GM12892 (cell line): Measurements from ENCODE around the gene LBX2.
"Not testable (repeated sequence)": the region's sequence is repeated elsewhere in the genome, so short reads cannot be mapped to it uniquely, and the experiment has no call there.

Experiments
- DNase-seq: peaks from one replicate; pipeline ENCODE4 v3.0.0; 2011; ENCODE audit not compliant: insufficient read length
- FAIRE-seq: peaks from 2 replicates; lab custom pipeline; 2011; peaks lifted over from hg19 to GRCh38; lab: Jason Lieb, UNC
- POLR2A ChIP-seq: IDR thresholded peaks from 2 replicates; pipeline ENCODE4 v1.6.1; 2011; ENCODE audit warnings: low read depth, low read length, control low read depth
- POLR2AphosphoS5 ChIP-seq: IDR thresholded peaks from 2 replicates; pipeline ENCODE4 v1.6.1; 2011; ENCODE audit warnings: low read depth, low read length, control low read depth
- TAF1 ChIP-seq: IDR thresholded peaks from 2 replicates; pipeline ENCODE4 v1.6.1; 2011; ENCODE audit warnings: low read depth, mild to moderate bottlenecking, control low read depth, low read length, borderline replicate concordance

The LBX2 gene

DNA sequence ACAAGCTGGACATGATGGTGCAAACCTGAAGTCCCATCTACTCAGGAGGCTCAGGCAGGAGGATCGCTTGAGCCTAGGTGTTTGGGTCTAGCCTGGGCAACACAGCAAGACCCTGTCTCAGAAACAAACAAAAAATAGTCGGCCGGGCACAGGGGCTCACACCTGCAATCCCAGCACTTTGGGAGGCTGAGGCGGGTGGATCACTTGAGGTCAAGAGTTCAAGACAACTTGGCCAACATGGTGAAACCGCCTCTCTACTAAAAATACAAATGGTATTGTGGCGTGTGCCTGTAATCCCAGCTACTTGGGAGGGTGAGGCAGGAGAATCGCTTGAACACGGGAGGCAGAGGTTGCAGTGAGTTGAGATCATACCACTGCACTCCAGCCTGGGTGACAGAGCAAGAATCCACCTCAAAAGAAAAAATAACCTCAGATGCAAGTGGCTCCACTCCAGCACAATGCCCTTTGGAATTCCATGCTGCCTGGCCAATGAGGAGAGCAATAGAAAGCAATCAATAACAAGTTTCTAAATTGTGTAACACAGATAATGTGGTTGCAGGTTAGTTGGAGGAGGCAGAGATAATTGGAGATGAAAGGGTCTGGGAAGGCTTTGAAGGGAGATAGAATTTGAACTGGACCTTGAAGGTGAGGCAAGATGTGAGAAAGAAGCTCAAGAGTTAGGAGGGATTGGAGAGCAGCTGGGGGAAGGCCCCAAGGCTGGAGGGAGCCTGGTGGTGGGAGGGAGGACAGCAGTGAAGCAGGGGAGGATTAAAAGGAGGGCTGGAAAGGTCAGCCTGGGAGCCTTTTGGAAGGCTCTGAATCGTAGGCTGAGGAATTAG is 10.5 kb downstream of the LBX2 start:
- DNase-seq: no peak

DNA sequence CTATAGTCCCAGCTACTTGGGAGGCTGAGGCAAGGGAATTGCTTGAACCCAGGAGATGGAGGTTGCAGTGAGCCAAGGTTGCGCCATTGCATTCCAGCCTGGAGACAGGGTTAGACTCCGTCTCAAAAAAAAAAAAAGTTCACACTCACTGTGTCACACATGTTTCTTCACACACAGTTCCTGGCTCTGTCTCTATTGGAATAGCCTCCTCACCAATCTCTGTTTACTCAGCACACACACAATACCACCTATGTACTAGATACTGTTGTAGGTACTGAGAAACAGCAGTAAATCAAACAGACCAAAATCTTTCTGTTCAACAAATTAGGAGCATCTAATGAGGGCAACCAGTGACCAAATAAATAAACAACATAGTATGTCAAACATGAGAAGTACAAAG is 13.3 kb downstream of the LBX2 start:
- DNase-seq (no peak), FAIRE-seq (no peak)
- TF ChIP-seq POLR2AphosphoS5 (no peak), TAF1 (no peak), POLR2A (no peak)

More for the DNA sequence above, 10.5 kb downstream of the LBX2 start:
- no peak for TF ChIP-seq POLR2AphosphoS5
- TF ChIP-seq POLR2A: no peak
- TF ChIP-seq TAF1: no peak
- FAIRE-seq: no peak

DNA sequence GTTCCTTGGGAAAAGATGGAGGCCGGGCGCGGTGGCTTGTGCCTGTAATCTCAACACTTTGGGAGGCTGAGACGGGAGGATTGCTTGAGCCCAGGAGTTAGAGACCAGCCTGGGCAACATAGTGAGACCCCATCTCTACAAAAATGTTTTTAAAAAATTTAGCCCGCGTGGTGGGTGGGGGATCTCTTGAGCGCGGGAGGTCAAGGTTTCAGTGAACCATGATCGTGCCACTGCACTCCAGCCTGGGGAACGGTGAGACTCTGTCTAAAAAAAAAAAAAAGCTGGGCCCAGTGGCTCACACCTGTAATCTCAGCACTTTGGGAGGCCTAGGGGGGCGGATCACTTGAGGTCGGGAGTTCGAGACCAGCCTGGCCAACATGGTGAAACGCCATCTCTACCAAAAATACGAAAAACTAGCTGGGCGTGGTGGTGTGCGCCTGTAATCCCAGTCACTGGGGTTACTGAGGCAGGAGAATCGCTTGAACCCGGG is 15.7 kb downstream of the LBX2 start:
- DNase-seq, FAIRE-seq: not testable (repeated sequence)

DNA sequence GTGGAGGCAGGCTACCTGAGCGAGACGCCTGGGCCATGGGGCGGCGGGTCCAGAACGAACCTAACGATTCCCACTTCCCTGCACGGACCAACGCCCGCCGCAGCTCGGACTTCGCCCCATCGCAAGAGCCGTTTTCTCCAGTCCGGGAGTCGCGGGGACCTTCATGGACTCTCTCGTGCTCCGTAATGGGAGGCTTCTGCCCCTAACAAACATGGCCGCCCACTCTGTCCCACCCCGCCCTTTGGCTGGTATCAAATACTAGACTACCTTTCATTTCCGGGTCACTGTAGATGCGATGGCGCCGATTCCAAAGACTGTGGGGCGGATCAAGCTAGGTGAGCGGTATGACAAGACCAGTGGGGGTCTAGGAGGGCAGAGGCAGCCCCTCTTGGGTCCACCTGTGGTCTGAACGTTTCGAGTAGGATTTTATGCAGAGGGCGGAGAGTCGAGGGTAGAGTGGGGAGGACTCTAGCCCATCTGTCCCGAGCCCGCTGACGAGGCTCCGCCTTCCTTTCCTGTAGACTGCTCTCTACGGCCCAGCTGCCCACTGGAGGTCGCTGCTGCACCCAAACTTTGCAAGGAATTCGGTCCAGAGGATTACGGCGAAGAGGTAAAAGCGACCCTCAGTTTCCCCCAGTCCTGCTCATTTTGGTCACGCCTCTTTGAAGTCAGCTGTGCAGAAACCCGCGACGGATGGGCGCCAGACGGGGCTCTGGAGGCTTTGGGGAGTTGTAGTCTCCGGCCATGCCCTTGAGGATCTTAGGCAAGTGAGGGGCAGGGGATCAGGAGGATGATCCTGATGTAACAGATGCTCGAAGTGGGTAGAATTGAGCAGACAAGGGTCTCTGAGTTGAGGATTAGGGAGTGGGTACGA is 16.4 kb downstream of the LBX2 start, which contains the start of the genes CCDC142 and TTC31:
CCDC142 (minus strand) TSS at position 198 of the 874 bp plus-strand sequence; CDS start at position 37, 161 bp downstream.
TTC31 (plus strand) TSS at position 281 of the 874 bp plus-strand sequence; CDS start at position 296, 15 bp downstream.
- DNase-seq: peak; percentile 91
- FAIRE-seq: peak; percentile 95
- TF ChIP-seq TAF1 (peak; percentile 64; the same call in 1 of the 2 replicates), POLR2AphosphoS5 (no peak; the same call in none of the 2 replicates), POLR2A (peak; percentile 71)

DNA sequence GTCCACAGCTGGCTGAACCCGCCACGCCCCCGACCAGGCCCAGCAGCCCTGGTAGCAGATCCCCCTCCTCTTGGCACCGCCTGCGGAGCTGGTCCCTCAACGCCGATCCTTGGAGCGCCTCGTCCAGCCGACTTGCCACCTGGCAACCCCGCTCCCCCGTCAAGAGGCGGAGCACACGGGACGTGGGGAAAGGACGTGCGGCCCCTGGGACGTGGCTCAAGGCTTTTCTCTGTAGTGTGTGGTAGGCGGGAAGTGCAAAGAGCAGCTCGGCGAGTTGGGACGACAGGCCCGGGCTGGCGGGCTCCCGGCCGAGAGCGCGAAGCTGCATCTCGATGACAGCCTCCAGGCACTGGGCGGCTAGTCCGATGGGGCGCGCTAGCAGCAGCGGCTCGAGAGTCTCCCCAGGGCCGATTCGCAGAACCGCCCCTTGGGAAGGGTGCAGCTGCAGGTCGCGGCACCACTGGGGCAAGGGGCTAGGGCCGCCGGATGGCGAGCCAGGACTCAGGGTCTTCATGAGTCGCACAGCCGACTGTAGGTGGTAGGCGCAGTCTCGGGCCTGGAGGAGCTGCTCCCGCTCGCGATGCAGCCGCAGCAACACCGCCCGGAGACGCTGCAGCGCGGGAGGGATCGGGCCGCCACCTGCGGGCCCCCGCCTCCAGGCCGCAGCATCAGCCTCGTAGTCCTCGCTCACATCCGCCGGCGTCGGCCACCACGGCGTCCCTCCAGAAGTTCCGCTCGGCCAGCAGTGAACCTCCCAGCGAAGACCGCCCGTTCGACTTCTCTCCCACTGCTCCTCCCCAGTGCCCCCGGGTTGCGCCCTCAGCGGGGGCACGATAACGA is 17.2 kb downstream of the LBX2 start:
- TF ChIP-seq POLR2AphosphoS5 (0 out of 2 replicates have a peak, but pooled peaks have one; percentile 7), TAF1 (peak; percentile 15; the same call in 1 of the 2 replicates), POLR2A (no peak)
- FAIRE-seq (peak; percentile 9), DNase-seq (peak; percentile 52)

DNA sequence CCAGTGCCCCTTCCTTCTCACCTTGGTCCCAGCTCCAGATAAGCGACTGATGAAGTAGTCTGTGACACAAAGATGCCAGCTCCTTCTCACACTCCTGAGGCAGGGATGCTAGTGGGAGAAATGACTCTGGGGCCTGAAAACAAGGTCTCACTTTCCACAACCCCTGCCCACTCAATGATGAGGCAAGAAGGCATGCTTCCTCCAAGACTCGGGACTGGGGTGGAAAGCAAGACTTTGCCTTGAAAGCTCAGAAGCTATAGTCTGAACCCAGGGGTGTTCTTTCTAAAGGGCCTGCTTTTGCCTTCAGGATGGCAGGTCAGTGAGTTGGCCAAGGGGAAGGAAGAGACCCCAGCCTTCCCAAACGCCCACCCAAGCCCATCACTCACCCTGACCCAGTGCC is 18.0 kb downstream of the LBX2 start:
- TF ChIP-seq TAF1 (no peak), POLR2A (no peak), POLR2AphosphoS5 (no peak)
- DNase-seq (no peak), FAIRE-seq (no peak)

DNA sequence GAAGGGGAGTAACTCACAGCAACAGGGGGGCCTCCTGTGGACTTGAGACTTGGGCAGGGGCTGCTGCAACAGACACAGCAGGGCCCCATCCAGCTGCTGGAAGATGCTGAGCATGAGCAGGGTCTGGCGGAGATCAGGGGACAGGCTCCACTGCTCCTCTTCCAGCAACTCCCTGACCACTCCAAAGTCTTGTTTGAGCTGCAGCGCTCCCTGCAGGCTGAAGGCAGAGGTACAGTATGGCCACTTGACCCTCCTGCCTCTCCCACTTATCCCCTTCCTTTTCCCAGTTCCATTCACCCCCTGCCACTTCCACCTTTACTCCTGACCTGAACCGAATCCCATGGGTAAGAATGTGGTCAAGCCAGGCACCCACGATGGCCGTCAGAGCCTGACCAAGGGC is 24.5 kb downstream of the LBX2 start:
- FAIRE-seq (no peak), DNase-seq (no peak)
- TF ChIP-seq TAF1: no peak
- no peak for TF ChIP-seq POLR2A
- TF ChIP-seq POLR2AphosphoS5: no peak

DNA sequence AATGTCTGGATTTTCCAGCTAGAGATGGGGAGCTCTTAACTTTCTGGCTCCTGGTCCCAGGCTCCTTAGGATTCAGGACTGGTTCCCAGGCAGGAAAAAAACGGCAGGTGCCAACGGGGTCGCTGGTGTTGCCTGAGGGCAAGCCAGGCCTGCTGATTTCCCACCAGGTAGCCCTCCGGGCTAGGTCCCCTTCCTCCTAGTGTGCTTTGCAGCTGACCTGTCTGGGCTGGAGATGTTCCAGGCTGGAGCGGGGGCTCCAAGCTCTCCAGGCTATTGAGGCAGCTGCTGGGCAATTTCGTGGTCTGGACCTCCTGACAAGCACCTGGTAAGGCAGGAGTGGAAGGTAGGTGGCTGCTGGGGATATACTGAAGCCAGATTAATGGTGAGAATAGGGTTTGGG is 24.9 kb downstream of the LBX2 start:
- TF ChIP-seq POLR2AphosphoS5: no peak
- FAIRE-seq: no peak
- DNase-seq: no peak

DNA sequence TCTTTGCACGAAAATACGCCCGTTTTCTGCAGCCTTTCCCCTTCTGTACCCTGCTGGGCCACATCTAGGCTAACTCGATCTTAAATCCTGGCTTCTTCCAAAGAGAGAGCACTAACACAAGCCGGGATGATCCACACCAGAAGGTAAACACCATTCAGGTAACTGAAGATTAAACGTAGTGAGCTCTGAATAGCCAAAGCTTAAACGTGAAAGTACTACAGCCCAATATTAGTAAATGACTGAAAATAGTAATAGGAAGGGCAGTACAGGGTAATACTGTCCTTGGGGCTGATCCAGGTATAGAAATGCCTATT is 26.5 kb downstream of the LBX2 start:
- DNase-seq (no peak), FAIRE-seq (no peak)
- TF ChIP-seq TAF1 (no peak), POLR2A (no peak), POLR2AphosphoS5 (no peak)

DNA sequence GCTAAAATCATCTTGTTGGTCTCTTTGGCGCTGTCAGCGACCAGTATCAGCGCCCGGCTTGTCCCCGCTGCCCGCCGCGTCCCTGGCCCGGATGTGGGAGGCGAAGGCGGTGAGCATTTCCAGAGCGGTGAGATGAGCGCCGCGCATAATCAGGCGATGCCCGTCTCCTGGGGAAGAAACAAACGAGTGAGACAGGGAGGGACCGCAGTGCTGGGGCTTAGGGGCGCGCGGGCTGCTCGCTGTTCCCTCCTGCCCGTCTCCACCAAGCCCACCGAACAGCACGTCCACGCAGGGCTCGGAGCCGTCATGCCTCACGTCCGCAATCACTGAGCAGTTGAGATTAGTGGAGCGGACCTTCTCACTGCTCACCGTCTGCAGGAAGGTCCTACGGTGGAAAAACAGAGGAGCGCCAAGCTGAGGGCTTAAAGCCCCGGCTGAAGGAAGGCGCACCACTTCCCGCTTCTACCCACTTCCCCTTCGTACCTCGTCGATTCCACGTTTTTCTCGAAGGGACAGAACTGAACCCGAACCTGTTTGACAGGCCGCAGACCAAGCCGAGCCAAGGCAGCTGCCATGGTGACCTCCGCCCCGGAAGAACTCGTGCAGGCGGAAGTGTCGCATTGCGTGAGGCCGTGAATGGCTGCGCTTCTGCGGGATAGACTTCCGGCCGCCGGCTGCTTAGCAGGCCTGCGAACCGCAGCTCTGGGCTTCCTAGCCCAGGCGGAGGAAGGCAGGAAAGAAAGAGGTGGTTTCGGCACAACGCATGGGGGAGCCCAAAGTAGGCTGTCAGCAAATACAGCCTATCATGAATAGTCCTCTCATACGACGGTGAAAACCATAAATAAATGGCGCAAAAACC is 27.1 kb downstream of the LBX2 start, which contains the start of gene MRPL53:
MRPL53 (minus strand) TSS at position 595 of the 859 bp plus-strand sequence; CDS start at position 575, 20 bp downstream.
- DNase-seq: peak; percentile 78
- TF ChIP-seq POLR2AphosphoS5 (peak; percentile 98), POLR2A (peak; percentile 98), TAF1 (peak; percentile 66)
- peak; percentile 91 for FAIRE-seq
